WI38 (cell line): ENCODE results near the gene F12.
"Not testable (repeated sequence)": the region's sequence is repeated elsewhere in the genome, so short reads cannot be mapped to it uniquely, and the experiment has no call there.

ENCODE experiments used
- H3K4me3 ChIP-seq: 2 replicates; pipeline ENCODE4 v1.5.1; 2011; ENCODE audit warnings: low read depth, mild to moderate bottlenecking, control low read depth, low read length
- CTCF ChIP-seq: IDR thresholded peaks from 2 replicates; pipeline ENCODE4 v1.5.1; 2012; ENCODE audit warnings: low read depth, mild to moderate bottlenecking, control low read depth, low read length

Gene F12

DNA sequence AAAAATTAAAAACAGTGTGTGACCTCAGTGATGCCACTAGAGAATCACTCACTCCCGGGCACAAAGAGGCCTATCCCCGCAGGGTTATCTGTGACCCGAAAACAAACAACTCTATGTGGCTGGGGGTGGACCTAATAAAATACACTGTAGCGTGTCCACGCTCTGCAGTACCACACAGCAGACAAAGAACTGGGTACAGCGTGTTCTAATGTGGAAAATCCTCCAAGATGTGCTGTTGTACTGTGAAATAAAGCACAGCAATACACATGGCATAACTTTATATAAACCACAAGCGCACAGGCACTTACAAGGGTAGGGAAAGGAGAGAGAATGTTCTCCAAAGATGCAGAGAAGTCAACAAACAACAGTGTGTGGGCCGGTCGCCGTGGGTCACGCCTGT is 33.3 kb downstream of the F12 start:
- TF ChIP-seq CTCF: no peak
- H3K4me3 ChIP-seq: no peak overlapping the region

GRCh38 chr5:177375516-177375915 is 33.8 kb downstream of the F12 start:
- H3K4me3 ChIP-seq: not testable (repeated sequence)

DNA sequence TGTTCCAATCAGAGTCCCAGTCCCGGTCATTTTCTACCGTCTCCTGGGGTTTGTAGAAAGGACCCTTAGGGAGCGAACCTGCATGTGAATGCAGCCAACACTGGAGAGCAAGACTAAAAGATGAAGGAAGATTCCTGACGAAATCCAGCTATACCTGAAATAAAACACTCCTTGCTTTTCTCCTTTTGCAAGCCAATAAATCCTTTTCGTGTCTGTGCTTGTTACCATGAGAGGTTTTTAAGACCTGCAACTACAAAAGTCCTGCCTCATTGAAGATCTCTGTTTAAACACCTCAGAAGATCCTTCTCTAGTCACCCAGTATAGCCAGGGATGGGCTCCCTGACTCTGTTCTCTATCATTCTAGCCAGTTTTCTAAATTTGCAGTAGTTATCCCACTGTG is 35.2 kb downstream of the F12 start:
- TF ChIP-seq CTCF: no peak

DNA sequence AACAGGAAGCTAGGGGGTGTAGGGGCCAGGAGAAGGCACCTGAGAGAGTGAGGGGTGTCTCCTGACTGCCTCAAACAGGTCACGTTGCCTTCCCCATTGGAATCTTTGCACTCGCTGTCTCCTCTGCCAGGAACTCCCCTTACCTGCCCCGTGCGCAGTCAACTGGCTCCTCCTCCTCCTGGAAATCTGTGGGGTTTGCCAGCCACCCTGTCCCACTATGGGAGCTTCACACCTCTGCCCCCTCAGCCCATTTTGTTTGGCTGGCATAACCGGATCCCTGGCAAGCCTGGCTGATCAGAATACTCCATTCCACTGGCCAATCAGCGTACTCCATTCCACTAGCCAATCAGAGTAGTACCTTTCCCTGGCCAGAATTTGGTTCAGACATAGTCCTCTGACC is 35.6 kb downstream of the F12 start:
- no peak overlapping the region for H3K4me3 ChIP-seq
- TF ChIP-seq CTCF: no peak

More for the DNA sequence above, 35.2 kb downstream of the F12 start:
- no peak overlapping the region for H3K4me3 ChIP-seq

DNA sequence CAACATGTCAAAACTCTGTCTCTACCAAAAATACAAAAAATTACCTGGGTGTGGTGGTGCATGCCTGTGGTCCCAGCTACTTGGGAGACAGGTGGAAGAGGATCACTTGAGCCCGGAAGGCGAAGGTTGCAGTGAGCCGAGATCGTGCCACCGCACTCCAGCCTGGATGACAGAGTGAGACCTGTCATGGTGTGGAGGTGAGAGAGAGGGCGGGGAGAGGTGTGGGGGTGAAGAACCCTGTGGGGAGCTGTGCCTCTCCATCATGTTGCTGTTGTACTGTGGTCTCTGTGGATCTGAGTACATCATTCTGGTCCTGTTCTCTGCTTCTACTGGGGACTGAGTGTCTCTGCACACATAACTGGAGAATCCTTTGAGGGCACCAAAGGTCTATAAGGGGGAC is 36.5 kb downstream of the F12 start:
- no peak overlapping the region for H3K4me3 ChIP-seq
- TF ChIP-seq CTCF: no peak

DNA sequence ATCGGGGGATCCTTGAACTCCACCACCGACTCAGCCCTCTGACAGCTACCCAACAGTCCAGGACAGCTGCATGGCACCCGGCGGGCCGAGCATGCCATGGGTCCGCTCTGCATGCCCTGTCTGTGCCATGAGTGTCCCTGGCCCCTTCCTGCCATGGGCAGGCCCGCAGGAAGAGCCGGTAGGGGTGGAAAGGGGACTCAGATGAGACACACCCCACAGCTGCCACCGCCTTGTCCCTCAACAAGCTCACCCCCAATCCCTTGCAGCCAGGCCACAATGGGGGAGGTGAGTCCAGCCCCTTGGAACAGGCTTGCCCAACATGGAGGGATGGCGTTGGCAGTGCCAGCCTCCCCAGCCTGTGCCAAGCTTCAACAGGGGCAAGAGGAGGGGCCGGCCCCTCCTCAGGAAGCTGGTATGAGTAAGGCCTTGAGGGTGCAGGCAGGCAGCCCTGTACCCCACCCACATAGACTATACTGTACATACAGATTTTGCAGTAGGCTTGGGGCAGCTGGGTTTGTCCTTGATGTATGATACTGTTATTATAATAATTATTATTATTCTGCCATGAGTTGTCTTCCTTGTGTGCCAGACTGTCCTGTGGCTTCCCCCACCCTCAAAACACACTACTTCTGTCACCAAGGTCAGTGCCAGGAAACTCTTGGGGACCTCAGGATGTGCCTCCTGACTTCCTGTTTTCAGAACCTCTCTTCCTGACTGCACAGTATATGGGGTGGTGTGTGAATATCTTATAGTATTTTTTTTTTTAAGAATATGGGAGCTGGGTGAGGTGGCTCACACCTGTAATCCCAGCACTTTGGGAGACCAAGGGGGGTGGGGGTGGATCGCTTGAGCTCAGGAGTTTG is 37.1 kb downstream of the F12 start:
- TF ChIP-seq CTCF: no peak
- no peak overlapping the region for H3K4me3 ChIP-seq

- peak overlapping the region; percentile 54 for H3K4me3 ChIP-seq
- TF ChIP-seq CTCF: no peak
These were observed 38.0 kb downstream of the F12 start for GRCh38 chr5:177371120-177372033.
